K562 (cell line): ENCODE data around the gene GPSM3. TPM values are rescaled to one million over a fixed set of nuclear protein-coding genes. Genes with fewer than 3 reads are reported as not detected.

Experiments used
- ARID1B ChIP-seq: fragments of 450-650 bp; IDR thresholded peaks from 2 replicates; pipeline ENCODE4 v1.6.1; 2016; ENCODE audit warnings: antibody characterized with exemption, mild to moderate bottlenecking, inconsistent platforms
- CREM ChIP-seq: IDR thresholded peaks from 2 replicates; pipeline ENCODE4 v1.6.1; 2014; ENCODE audit warnings: antibody characterized with exemption, low read depth
- CTBP1 ChIP-seq: fragments of 450-650 bp; IDR thresholded peaks from 2 replicates; pipeline ENCODE4 v1.6.1; 2016; ENCODE audit warnings: borderline replicate concordance
- DNMT1 ChIP-seq: fragments of 450-650 bp; IDR thresholded peaks from 2 replicates; pipeline ENCODE4 v1.6.1; 2016; ENCODE audit warnings: antibody characterized with exemption, mild to moderate bottlenecking
- FOXA1 ChIP-seq: fragments of 450-650 bp; IDR thresholded peaks from 2 replicates; pipeline ENCODE4 v1.6.1; 2016; ENCODE audit warnings: mild to moderate bottlenecking, borderline replicate concordance
- FUS ChIP-seq: fragments of 200-400 bp; formaldehyde crosslinking; optimal IDR thresholded peaks from 2 replicates; pipeline ENCODE3; 2017; ENCODE audit warnings: low read depth, low read length
- ID3 ChIP-seq, 2 experiments: fragments of 250-450 bp in 1 of 2; fragments of 450-650 bp in 1 of 2; sonication (Bioruptor Pico) in 1 of 2; IDR thresholded peaks; 2 replicates each; pipeline versions ENCODE4 v1.6.1 to v1.8.0; 2016 to 2021; ENCODE audit warnings: mild to moderate bottlenecking in 2 of 2, moderate library complexity in 2 of 2, missing compliant biosample characterization in 1 of 2, missing genetic modification characterization in 1 of 2
- JUND ChIP-seq, 2 experiments: IDR thresholded peaks; 2 replicates in 1 of 2; 3 replicates in 1 of 2; pipeline ENCODE4 v1.6.1; 2011; ENCODE audit warnings: borderline replicate concordance in 2 of 2, low read depth in 2 of 2, low read length in 2 of 2, improper control_type of control experiment in 1 of 2, missing biosample characterization in 1 of 2, missing genetic modification characterization in 1 of 2, missing genetic modification reagents in 1 of 2
- KAT2B ChIP-seq: IDR thresholded peaks from one replicate; pipeline ENCODE4 v1.6.1; 2012; ENCODE audit warnings: low read depth, mild to moderate bottlenecking, control low read depth, inconsistent platforms, low read length, moderate library complexity
- MECOM ChIP-seq: fragments of 250-450 bp; sonication (Bioruptor Pico); IDR thresholded peaks from 2 replicates; pipeline ENCODE4 v1.8.0; 2022; ENCODE audit warnings: inconsistent platforms
- MYBL2 ChIP-seq, 2 experiments: fragments of 450-650 bp in 1 of 2; sonication (generic) in 1 of 2; formaldehyde crosslinking in 1 of 2; IDR thresholded peaks; 2 replicates each; pipeline versions ENCODE4 v1.6.1 to v1.8.1; 2017 to 2022; ENCODE audit warnings: borderline replicate concordance in 1 of 2, inconsistent platforms in 1 of 2, low read depth in 1 of 2, mild to moderate bottlenecking in 1 of 2, missing genetic modification reagents in 1 of 2, moderate library complexity in 1 of 2
- NFIX ChIP-seq: fragments of 250-450 bp; sonication (Bioruptor Pico); IDR thresholded peaks from 2 replicates; pipeline ENCODE4 v1.4.0; 2020; ENCODE audit warnings: low read depth, mild to moderate bottlenecking, moderate library complexity
- SAFB2 ChIP-seq: fragments of 200-400 bp; formaldehyde crosslinking; IDR thresholded peaks from 2 replicates; pipeline ENCODE4 v1.6.1; 2018; ENCODE audit warnings: borderline replicate concordance, low read length, low read depth, moderate library complexity; ENCODE audit not compliant: severe bottlenecking
- SMARCA5 ChIP-seq: fragments of 450-650 bp; IDR thresholded peaks from 2 replicates; pipeline ENCODE4 v1.6.1; 2016
- SREBF1 ChIP-seq: fragments of 150-350 bp; IDR thresholded peaks from 2 replicates; pipeline ENCODE4 v1.6.1; 2014; ENCODE audit warnings: antibody characterized with exemption, low read depth, low read length, borderline replicate concordance
- UBTF ChIP-seq, 2 experiments: IDR thresholded peaks; 2 replicates each; pipeline ENCODE4 v1.6.1; 2012; ENCODE audit warnings: improper control_type of control experiment in 2 of 2, low read depth in 2 of 2, low read length in 2 of 2, borderline replicate concordance in 1 of 2
- ZBTB9 ChIP-seq: fragments of 450-650 bp; formaldehyde crosslinking; IDR thresholded peaks from 2 replicates; pipeline ENCODE4 v1.4.0; 2020; ENCODE audit warnings: mild to moderate bottlenecking, moderate library complexity
- ZNF174 ChIP-seq: fragments of 250-450 bp; sonication (Bioruptor Pico); IDR thresholded peaks from 2 replicates; pipeline ENCODE4 v1.4.0; 2020; ENCODE audit warnings: mild to moderate bottlenecking
- ZNF354B ChIP-seq: fragments of 250-450 bp; sonication (Bioruptor Pico); IDR thresholded peaks from 2 replicates; pipeline ENCODE4 v1.4.0; 2020
- ZNF398 ChIP-seq: fragments of 250-450 bp; sonication (Bioruptor Pico); IDR thresholded peaks from 2 replicates; pipeline ENCODE4 v1.8.0; 2021; ENCODE audit warnings: moderate library complexity, mild to moderate bottlenecking, inconsistent platforms
- ZNF561 ChIP-seq: fragments of 450-650 bp; formaldehyde crosslinking; conservative IDR thresholded peaks from 2 replicates; pipeline ENCODE4 v1.4.0; 2020; ENCODE audit warnings: mild to moderate bottlenecking, moderate library complexity
- polyA plus RNA-seq, 8 experiments: library from polyadenylated mRNA; depleted of rRNA in 4 of 8; stranded (reverse) in 5 of 8; unstranded in 3 of 8; fragments of >200 nt; fragmentation: Nextera tagmentation in 2 of 8; fragmentation: Illumina TruSeq in 1 of 8; extraction: Ambion mirVana in 2 of 8; extraction: Trizol in 1 of 8; gene quantifications; 2 replicates each; pipeline versions ENCODE4 v1.2.1 to v1.2.3, GENCODE V29; 2011 to 2014; ENCODE audit warnings: inconsistent platforms in 1 of 8, missing spikeins in 1 of 8
- total RNA-seq, 7 experiments: library from RNA; depleted of rRNA in 6 of 7; stranded (reverse); fragments of >200 nt in 6 of 7; fragmentation: Illumina TruSeq in 2 of 7; extraction: Trizol in 2 of 7; gene quantifications; 2 replicates each; pipeline versions ENCODE4 v1.2.1 to v1.2.3, GENCODE V29; 2011 to 2021; ENCODE audit warnings: low replicate concordance in 1 of 7

The GPSM3 gene
- total and polyA plus RNA-seq, 9 of the 15 experiments (the other 6 are each of a cell fraction or from before 2014, with no cell fraction given), result 5.3 to 42.6 (median 24.4) TPM

- TF ChIP-seq UBTF (IDR thresholded peaks at IDR 0.05; ENCODE audit: borderline replicate concordance in 1 of 2, low read depth in 2 of 2, low read length in 2 of 2) (no peak), ARID1B (peak; percentile 35), NFIX (no peak), ZNF354B (no peak), CTBP1 (0 out of 2 replicates have a peak, but pooled peaks have one; percentile 12), SMARCA5 (peak; percentile 77; the same call in 1 of the 2 replicates), FUS (no peak), MECOM (CRISPR knock-in tag) (no peak), FOXA1 (no peak), ZNF174 (CRISPR knock-in tag) (0 out of 2 replicates have a peak, but pooled peaks have one; percentile 24), SAFB2 (no peak), ID3 (CRISPR knock-in tag; IDR thresholded peaks at IDR 0.05) (no peak), ID3 (tag; IDR thresholded peaks at IDR 0.05) (no peak), SREBF1 (no peak), ZNF398 (no peak), CREM (peak; percentile 59), JUND (IDR thresholded peaks at IDR 0.05; ENCODE audit: borderline replicate concordance, low read depth, low read length) (0 out of 2 replicates have a peak, but pooled peaks have one; percentile 22), JUND (tag; IDR thresholded peaks at IDR 0.05; ENCODE audit: borderline replicate concordance, low read depth, low read length) (peak; percentile 23; the same call in 1 of the 3 replicates), MYBL2 (IDR thresholded peaks at IDR 0.05; ENCODE audit: low read depth) (no peak), MYBL2 (CRISPR knock-in tag; IDR thresholded peaks at IDR 0.05; ENCODE audit: borderline replicate concordance) (no peak), ZBTB9 (CRISPR knock-in tag) (no peak), ZNF561 (CRISPR knock-in tag) (no peak), KAT2B (no peak), DNMT1 (peak; percentile 92; the same call in 1 of the 2 replicates)
Observed at GRCh38 chr6:32175711-32176475, 16.6 kb downstream of the GPSM3 start, which contains the start of gene AGPAT1 (continued).
